ENCODE measurements around the gene GRB14.

GRCh38 chr2:164510895-164511294 is 110.4 kb downstream of the GRB14 start:
- TF ChIP-seq ZNF263 (CRISPR knock-in tag; IDR thresholded peaks at IDR 0.05; ENCODE audit: low read depth) (no peak), TEAD1 (CRISPR knock-in tag; IDR thresholded peaks at IDR 0.05) (no peak), NR3C1 (CRISPR knock-in tag; conservative IDR thresholded peaks at IDR 0.05; ENCODE audit: low read depth) (no peak), CTCF (IDR thresholded peaks at IDR 0.05) (no peak), TCF7 (CRISPR knock-in tag; IDR thresholded peaks at IDR 0.05; ENCODE audit: low read depth) (no peak), HMGXB4 (CRISPR knock-in tag; IDR thresholded peaks at IDR 0.05) (no peak), TEAD4 (CRISPR knock-in tag; IDR thresholded peaks at IDR 0.05) (no peak), ZNF671 (CRISPR knock-in tag; IDR thresholded peaks at IDR 0.05) (no peak), ETV6 (CRISPR knock-in tag; IDR thresholded peaks at IDR 0.05) (no peak), AFF4 (CRISPR knock-in tag; IDR thresholded peaks at IDR 0.05; ENCODE audit: borderline replicate concordance) (no peak)
- TF ChIP-seq, protein P1, sequence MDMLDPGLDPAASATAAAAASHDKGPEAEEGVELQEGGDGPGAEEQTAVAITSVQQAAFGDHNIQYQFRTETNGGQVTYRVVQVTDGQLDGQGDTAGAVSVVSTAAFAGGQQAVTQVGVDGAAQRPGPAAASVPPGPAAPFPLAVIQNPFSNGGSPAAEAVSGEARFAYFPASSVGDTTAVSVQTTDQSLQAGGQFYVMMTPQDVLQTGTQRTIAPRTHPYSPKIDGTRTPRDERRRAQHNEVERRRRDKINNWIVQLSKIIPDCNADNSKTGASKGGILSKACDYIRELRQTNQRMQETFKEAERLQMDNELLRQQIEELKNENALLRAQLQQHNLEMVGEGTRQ (CRISPR knock-in tag; IDR thresholded peaks at IDR 0.05), result no peak
- TF ChIP-seq, protein P2, sequence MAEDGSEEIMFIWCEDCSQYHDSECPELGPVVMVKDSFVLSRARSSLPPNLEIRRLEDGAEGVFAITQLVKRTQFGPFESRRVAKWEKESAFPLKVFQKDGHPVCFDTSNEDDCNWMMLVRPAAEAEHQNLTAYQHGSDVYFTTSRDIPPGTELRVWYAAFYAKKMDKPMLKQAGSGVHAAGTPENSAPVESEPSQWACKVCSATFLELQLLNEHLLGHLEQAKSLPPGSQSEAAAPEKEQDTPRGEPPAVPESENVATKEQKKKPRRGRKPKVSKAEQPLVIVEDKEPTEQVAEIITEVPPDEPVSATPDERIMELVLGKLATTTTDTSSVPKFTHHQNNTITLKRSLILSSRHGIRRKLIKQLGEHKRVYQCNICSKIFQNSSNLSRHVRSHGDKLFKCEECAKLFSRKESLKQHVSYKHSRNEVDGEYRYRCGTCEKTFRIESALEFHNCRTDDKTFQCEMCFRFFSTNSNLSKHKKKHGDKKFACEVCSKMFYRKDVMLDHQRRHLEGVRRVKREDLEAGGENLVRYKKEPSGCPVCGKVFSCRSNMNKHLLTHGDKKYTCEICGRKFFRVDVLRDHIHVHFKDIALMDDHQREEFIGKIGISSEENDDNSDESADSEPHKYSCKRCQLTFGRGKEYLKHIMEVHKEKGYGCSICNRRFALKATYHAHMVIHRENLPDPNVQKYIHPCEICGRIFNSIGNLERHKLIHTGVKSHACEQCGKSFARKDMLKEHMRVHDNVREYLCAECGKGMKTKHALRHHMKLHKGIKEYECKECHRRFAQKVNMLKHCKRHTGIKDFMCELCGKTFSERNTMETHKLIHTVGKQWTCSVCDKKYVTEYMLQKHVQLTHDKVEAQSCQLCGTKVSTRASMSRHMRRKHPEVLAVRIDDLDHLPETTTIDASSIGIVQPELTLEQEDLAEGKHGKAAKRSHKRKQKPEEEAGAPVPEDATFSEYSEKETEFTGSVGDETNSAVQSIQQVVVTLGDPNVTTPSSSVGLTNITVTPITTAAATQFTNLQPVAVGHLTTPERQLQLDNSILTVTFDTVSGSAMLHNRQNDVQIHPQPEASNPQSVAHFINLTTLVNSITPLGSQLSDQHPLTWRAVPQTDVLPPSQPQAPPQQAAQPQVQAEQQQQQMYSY (CRISPR knock-in tag; IDR thresholded peaks at IDR 0.05), result no peak
